Measurements from ENCODE around the gene JAK1.
"Not testable (repeated sequence)": the region's sequence is repeated elsewhere in the genome, so short reads cannot be mapped to it uniquely, and the experiment has no call there.

The JAK1 gene

DNA sequence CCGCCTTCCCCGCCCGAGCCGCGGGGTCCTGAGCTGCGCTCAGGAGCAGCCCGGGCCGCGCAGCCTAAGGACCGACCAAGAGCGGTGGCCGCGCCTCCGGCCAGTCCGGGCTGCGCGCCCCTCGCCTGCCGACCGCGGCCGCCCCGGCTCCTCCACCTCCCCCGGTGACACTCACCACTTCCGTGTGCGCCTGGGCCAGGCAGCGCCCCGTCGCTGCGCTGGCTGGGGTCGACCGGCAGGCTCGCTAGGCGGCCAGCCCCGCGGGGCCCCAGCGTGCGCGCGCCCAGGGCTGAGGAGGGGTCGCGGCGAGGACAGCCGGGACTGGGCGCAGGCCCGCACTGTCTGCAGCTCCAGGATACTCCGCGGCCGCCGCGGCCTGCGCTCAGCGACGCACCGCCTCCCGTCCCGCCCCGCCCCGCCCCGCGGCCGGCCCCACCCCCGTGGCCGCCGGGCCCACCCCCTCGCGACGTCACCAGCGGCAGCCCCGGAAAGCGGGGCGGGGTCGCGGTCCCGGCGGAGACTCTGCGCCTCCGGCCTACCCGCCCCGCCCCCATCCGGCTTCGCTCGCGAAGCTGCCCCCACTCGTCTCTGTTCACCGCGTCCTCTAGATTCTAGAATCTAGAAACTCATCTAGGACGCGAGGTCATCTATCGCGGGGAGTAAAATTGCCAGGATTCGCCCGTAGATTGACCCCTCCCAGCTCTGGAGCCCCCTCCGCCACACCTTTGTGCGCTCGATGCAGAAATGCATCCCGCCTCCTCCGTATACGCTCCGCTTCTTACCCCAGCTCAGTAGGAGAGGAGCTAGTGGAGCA is at the start of gene JAK1:
Gene JAK1, minus strand, starts transcription at position 392 of the 814 bp plus-strand sequence. CDS start 80,285 bp downstream, outside the sequence.
- DNase-seq (ENCODE audit: low read depth), result peak; percentile 84

DNA sequence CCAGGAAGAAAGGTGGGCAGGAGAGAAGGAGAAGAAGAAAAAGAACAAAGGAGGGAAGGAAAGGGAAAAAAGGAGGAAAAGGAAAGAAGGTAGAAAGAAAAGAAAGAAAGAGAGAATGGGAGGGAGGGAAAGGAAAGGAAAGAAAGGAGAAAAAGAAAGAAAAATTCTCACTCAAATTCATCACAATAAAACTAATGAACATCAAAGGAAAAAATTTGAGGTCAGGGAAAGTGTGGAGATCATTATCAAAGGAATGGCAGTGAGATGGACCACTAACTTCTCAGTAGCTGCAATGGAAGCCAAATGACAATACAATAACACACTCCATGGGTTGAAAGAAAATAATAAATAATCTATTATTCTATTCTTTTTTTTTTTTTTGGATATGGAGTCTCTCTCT is 48.0 kb upstream of the JAK1 start:
- no peak for DNase-seq (ENCODE audit: low read depth)

- no peak for DNase-seq (ENCODE audit: low read depth)
These were observed 45.6 kb upstream of the JAK1 start for GRCh38 chr1:65011983-65012382.

- DNase-seq (ENCODE audit: low read depth), result no peak
These were observed 43.5 kb upstream of the JAK1 start for GRCh38 chr1:65009724-65010420.

DNA sequence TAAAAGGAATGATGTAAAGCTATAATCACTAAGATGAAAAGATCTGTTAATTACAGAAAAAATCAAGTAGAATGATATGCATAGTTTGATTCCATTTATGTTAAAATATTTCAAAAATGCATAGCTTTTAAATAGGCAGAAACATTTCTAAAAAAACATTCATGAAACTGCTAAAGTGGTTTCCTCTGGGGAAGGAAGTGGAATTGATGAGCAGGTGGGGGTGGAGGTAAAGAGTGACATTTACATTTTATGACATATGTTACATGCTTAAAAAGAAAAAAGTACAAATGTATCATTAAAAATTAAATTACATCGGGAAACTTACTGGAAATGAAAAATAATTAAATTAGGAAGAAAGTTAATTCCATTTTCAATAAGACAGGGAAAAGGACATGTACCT is 42.8 kb upstream of the JAK1 start:
- no peak for DNase-seq (ENCODE audit: low read depth)

- DNase-seq (ENCODE audit: low read depth), result no peak
These were observed 40.5 kb upstream of the JAK1 start for GRCh38 chr1:65006806-65007205.

- DNase-seq (ENCODE audit: low read depth), result no peak
These were observed 36.9 kb upstream of the JAK1 start for GRCh38 chr1:65003316-65003664.

GRCh38 chr1:65002508-65003315 is 36.4 kb upstream of the JAK1 start:
- DNase-seq (ENCODE audit: low read depth), result peak; percentile 65

DNA sequence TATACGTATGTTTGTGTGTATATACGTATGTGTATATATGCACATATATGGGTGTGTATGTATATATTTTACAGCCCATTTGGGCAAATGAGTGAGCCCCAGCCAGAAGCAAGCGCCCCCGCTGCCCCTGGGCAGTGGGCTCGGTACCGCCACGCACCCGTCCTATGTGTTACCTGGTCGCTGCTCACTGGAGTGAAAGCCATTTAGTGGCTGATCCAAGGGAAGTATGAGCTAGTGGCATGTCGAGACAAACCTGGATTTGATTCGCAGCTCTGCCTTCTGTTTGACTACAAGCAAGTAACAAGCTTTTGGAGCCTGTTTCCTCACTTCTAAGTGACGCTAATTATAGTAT is 35.8 kb upstream of the JAK1 start:
- no peak for DNase-seq (ENCODE audit: low read depth)

DNA sequence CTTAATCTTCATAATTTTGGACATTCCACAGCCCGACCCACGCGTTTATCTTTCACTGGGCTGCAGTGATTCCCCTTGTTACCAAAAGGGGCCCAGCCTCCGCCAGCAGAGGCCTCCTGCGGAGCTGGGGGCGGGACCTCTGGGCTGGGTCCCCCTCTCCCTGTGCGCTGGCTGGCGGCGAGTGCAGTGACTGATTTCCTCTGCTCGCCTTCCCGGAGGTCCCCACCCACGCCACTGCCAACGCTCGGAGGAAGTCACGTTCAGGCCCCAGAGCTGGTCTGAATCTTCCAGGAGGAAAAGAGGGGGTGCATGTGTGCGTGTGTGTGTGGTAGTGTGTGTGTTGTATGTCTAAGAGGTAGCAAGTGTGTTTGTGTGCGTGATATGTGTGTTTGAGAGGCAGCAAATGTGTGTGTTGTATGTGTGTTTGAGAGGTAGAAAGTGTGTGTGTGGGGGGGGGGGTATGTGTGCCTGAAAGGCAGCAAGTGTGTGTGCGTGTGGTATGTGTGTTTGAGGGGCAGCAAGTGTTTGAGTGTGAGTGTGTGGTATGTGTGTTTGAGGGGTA is 35.0 kb upstream of the JAK1 start:
- peak; percentile 73 for DNase-seq (ENCODE audit: low read depth)

DNA sequence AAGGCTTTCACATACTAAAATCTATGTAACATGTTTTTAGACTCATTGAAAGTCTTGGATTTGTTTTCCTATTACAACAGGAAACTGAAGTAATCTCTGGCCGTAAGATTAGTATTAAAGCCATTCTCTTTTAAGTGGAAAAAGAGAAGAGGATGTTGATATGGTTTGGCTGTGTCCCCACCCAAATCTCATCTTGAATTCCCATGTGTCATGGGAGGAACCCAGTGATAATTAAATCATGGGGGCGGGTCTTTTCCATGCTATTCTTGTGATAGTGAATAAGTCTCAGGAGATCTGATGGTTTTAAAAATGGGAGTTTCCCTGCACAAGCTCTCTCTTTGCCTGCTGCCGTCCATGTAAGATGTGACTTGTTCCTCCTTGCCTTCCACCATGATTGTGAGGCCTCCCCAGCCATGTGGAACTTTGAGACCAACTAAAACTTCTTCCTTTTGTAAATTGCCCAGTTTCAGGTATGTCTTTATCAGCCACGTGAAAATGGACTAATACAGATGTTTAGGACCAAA is 32.1 kb upstream of the JAK1 start:
- DNase-seq (ENCODE audit: low read depth), result not testable (repeated sequence)

DNA sequence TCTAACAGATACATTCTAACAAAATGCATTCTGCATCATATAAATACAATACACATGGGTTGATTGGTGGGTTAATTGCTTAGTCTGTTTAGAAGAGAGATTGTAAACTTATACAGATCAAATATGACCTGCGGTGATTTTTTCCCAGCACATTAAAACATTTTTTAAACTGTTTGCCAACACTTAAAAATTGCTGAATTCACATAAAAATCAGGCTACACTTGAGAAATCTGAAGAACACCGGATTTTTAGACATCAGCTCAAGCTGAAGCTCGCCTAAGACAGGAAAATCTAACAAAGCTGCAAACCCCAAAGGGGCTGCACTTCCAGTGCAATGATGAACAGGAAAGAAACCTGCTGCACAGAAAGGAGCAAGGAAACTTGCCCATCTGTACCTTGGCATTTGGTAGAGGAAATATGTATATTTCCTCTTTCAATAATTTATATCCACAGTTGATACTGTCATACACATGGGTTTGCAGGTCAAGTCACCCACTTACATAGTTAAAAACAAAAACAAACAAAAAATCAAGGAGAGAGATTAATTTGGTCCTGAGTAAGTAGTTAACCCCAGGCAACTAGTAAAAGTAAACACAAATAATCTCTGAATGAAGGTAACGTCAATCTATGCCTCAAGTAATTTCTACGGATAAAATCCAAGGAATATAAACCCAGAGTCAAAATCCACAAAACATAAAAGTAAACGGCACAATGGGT is 30.4 kb upstream of the JAK1 start:
- DNase-seq (ENCODE audit: low read depth), result no peak

DNA sequence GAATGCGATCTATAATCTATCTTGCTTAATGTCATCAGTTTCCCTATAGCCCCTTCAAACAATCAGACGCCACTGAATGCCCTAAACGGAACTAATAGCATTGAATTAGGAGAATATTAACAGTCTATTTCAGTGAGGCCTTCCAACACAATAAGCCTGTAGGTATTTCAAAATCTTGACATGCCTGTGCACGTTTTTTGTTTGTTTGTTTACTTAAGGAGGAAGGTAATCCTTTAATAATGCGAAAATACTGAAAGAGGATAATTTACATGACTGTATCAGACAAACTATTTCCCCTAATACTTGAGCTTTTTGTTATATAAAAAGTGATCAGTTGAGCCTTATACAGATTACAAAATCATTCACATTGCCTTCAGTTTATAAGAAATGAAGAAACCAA is 29.0 kb upstream of the JAK1 start:
- DNase-seq (ENCODE audit: low read depth), result no peak

DNA sequence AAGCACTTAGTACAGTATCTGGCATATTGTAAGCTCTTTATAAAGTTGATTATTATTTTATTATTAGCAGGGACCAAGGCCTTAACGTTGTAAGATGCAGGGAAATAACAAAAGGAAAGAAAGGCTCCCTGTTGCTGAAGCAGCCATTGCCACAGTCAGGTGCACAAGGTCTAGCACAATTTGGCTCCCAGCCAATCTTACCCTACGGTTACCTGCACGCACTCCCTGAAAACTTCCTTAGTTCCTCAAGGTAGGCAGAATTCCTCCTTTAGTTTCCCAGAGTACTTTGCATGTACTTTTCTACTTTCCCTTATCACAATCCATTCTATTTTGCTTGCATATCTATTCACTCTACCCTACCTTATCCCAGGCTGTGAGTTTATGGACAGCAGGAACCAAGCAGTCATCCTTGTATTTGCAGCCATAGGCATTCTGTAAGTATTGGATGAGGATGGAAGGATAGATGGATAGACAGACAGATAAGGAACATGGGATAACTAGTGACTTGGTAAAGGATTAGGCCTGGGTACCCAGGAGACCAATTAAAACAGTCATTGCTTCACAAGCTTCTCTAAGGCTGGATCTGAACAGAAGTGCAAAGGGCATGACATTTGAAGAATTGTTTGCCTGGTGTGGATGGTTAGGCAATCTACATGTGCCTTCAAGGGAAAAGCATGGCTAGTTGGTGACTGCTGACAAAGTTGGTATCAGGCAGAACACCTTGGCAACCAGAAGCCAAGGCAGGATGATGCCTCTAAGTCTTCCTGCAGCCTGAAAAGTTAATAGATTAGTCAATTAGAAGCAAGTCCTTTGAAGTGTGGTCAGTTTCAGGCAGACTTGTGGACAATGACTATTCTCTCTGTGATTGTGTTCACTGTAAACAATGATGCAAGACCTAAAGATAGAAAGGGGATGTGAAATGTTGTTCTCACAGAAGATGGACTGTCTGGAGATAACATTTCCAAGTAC is 20.8 kb upstream of the JAK1 start:
- no peak for DNase-seq (ENCODE audit: low read depth)

DNA sequence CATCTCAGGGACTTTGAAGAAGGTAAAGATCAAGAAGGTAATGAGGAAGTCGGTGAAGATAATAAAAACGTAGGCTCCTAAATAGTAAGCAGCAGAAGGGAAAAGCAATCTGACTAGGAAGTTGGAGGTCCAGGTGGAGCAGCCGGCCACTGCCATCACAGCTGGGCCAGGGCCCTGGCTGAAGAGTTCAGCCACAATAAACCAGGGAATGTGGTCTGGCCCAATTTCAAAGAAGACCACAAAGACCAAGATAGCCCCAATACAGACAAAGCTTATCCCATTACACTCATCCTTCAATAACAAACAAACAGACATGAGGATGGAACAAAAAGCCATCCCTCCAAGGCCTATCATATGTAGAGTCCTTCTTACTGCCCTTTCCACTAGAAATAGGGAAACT is 18.4 kb upstream of the JAK1 start:
- DNase-seq (ENCODE audit: low read depth), result no peak

DNA sequence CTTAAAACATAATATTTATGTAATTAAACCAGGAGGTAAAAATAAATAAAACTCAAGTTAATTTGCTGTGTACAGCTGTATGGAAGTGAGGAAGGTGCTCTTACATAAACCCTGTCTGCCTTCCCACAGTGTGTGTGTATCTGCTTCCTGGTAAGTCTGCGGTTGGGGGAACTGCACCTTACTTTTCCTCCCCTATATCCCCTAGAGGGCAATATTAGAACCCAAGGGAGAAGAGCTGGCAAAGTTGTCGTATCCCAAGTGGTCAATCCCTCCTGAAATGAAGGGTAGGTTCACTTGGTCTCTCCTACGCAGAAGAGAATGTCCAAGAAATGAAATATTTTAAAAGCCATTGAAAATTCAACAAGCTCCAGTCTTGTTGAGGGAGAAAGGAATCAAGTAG is 17.8 kb upstream of the JAK1 start:
- no peak for DNase-seq (ENCODE audit: low read depth)

DNA sequence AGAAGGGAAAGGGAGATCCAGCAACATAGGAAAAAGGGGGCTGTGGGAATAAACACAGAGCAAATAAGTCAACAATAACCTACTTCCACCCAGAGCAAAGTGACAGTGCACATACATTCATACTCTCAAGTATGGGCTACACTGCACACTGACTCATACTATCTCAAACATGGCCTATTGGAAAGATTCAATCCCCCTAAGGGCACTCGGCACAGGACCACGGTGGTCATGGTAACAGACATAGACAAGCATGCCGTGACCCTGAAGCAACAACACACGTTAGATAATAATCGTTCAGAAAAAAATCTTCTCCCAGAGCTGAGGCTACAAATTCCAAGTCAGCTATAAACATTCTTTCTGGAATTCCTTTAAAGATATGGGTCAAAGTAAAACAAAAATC is 16.8 kb upstream of the JAK1 start:
- no peak for DNase-seq (ENCODE audit: low read depth)

- DNase-seq (ENCODE audit: low read depth), result no peak
These were observed 15.5 kb upstream of the JAK1 start for GRCh38 chr1:64981601-64982533.

All from stimulated activated CD8-positive, alpha-beta memory T cell treated with anti-CD3 and anti-CD28 coated beads, Interleukin-12 subunit alpha, Interleukin-12 subunit beta, amount 100 ng/mL, for 4 hours (primary cell).